ENCODE results near the gene BCL2L13.
"Not testable (repeated sequence)": the region's sequence is repeated elsewhere in the genome, so short reads cannot be mapped to it uniquely, and the experiment has no call there.

BCL2L13 gene

DNA sequence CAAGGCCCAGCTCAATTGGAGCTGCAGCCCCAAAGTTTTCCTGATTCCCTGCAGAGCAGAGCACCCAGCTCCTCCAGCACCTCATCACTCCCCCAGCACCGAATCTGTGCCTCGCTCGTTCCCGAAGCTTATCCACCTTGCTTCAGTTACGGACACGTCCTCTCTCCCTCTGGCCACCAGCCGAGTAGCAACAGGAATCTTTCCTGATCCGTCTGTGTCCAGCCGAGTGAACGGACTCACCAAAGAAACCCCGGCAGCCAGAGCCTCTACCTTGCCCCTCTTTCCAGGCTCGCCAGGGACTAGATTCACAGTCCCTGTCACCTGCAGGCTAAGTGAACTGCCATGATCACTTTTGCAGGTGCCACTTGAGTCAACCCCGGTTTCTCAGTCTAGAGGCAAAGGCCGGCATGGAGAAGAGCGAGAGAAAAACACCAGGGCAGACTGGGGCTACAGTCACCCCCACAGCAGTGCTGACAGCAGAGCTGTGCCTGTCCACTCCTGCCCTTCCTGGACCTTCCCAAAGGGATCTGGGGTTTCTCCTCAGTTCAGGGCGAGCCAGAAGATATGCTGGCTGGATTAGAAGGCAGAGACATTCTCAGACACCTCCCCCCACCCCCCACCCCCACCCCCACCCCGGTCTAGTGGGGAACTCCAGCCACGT lies 103.4 kb downstream of the BCL2L13 start:
- H3K4me3 Mint-ChIP-seq = no peak overlapping the region
- H3K4me1 Mint-ChIP-seq (ENCODE audit: low read depth) = peaks cover 5% of the 10 kb centered on the region
- H3K27ac Mint-ChIP-seq = no peak overlapping the region
- no peaks in the 10 kb centered on the region for H3K9me3 Mint-ChIP-seq (ENCODE audit: low read depth)
- H3K27me3 Mint-ChIP-seq = no peaks in the 10 kb centered on the region
- no peaks in the 10 kb centered on the region for H3K36me3 Mint-ChIP-seq

DNA sequence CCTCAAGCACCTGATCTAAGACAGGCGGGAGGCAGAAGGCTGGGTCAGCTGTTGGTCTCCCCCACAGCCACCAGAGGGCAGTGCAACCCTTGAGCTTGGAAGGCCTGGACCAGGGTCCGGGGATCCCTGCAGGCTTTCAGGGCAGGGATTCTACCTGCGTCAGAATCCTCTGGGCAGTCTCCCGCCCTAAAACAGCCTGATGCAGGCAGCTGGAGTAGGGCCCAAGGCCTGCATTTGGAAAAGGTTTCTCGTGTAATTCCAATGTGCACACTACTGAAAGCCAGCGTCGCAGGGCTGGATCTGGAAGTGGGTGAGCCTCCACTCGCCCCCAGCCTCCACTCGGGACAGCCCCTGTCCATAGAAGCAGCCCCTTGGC lies 104.0 kb downstream of the BCL2L13 start:
- Mint-ChIP-seq H3K36me3 (no peaks in the 10 kb centered on the region), H3K27ac (no peak overlapping the region), H3K4me3 (no peak overlapping the region)

DNA sequence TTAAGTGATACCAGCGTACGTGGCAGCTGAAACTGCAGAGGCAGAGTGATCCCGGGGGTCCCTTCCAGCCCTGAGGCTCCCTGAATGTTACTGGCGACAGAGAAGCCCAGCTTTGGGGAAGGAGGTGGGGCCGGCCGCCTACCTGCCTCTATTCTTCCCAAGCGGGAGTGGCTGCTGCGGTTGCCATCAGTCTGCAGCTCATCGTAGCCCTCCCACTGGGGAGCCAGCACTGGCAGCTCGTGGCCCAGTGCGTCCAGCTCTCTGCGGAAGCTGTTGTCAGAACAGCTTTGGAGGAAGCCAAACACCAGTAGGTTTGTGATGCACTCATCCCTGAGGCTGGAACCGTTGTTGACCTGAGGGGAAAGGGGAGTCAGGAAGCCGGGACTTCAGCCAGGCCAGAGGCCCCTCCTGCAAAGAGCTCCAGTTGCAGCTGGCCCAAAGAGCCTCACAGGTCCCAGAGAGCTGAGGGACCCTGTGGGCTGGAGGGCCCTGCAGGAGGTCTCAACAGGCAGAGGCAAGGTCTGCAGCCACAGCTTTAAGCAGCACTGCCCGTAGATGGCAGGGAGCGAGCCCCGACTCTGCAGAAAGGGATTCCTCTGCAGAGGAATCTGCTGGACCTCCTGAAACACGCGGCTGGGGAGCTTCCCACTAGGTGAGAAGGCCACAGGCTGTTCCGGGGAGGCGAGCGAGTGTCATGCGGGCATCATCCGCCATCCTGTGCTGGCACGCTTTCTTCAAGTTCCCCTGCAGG lies 105.3 kb downstream of the BCL2L13 start:
- no peaks in the 10 kb centered on the region for H3K36me3 Mint-ChIP-seq
- H3K27ac Mint-ChIP-seq = no peak overlapping the region
- no peaks in the 10 kb centered on the region for H3K27me3 Mint-ChIP-seq
- H3K9me3 Mint-ChIP-seq (ENCODE audit: low read depth) = no peaks in the 10 kb centered on the region
- H3K4me1 Mint-ChIP-seq (ENCODE audit: low read depth) = peaks cover 5% of the 10 kb centered on the region
- H3K4me3 Mint-ChIP-seq = no peak overlapping the region

More for the DNA sequence above, 104.0 kb downstream of the BCL2L13 start:
- Mint-ChIP-seq H3K4me1 (ENCODE audit: low read depth) (peaks cover 5% of the 10 kb centered on the region), H3K9me3 (ENCODE audit: low read depth) (no peaks in the 10 kb centered on the region), H3K27me3 (no peaks in the 10 kb centered on the region)

DNA sequence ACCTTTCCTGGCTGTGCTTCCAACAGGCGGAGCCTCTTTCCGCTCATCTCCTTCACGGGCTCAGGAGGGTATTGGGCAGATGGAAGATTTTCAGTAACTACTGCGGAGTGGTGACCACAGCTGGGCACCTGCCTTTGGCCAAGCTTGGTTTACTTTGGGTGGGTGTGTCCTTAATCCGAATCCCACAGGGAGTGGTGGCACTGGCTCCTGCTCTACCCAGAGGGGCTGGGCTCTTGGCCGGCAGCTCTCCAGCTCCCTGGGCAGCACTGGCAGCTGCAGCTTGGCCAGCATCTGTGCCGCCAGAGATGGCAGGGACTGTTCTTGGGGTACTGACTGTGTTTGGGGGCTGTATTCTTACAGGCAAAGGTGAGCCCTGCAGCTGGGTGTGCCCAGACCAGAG lies 105.9 kb downstream of the BCL2L13 start:
- H3K27ac Mint-ChIP-seq = no peak overlapping the region

DNA sequence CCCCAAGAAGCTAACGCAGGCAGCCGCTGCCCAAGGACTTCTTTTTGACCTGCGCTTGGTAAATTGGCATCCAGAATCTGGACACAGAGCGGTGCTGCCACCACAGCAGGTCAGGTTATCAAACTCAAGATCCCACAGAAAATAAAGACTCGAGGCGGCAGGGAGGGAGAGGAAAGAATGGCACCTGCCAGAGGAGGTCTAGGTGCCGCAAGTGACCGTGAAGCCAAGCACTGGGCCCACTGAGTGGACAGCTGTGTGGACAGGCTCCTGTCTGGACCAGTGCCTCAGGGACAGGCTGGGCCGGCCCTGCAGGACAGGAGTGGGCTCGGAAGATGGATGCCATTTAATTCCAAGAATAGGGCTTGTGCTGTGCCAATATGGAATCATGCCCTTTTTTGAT lies 108.4 kb downstream of the BCL2L13 start:
- Mint-ChIP-seq H3K4me3 (no peak overlapping the region), H3K27me3 (no peaks in the 10 kb centered on the region), H3K4me1 (ENCODE audit: low read depth) (peaks cover 6% of the 10 kb centered on the region), H3K36me3 (no peaks in the 10 kb centered on the region), H3K9me3 (ENCODE audit: low read depth) (no peaks in the 10 kb centered on the region), H3K27ac (no peak overlapping the region)

More for the DNA sequence above, 105.9 kb downstream of the BCL2L13 start:
- no peaks in the 10 kb centered on the region for H3K9me3 Mint-ChIP-seq (ENCODE audit: low read depth)
- no peak overlapping the region for H3K4me3 Mint-ChIP-seq
- no peaks in the 10 kb centered on the region for H3K27me3 Mint-ChIP-seq
- peaks cover 5% of the 10 kb centered on the region for H3K4me1 Mint-ChIP-seq (ENCODE audit: low read depth)
- H3K36me3 Mint-ChIP-seq = no peaks in the 10 kb centered on the region

DNA sequence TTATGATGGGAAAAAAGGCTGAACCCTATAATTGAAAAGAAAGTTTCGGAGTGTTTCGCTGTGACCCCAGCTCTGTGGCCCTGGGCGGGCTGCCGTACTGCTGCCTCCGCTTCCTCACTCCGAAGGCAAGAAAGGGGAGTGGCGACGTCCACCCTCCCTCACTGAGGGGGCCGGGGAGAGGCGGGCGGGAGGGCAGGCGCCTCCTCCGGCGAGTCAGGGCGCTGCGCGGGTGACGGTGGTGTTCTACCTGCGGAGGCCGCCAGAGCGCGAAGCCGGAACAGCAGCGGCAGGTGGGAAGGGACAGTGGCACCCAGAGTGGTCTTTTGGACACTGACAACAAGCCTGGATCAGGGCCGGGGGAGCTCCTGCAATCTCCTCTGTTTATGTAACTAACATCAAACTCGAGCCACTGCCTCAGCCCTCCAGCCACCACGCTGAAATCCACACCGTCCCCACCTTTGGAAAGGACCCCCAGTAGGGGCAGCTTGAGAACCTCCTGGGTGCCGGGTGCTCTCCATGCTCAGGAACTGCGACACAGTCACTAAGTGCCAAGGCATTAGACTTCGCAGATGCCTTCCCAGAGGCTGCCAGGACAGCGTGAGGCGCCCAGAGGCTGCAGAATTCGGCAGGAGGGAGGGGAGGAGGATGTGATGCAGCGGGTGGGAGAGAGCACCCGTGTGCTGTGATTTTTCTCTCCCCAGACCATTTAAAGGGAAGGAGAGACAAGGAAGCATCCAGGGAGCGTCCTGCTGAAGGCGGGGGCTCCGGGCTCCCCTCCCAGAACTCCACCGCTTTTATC lies 110.2 kb downstream of the BCL2L13 start:
- H3K4me3 Mint-ChIP-seq = no peak overlapping the region
- no peaks in the 10 kb centered on the region for H3K36me3 Mint-ChIP-seq
- no peaks in the 10 kb centered on the region for H3K9me3 Mint-ChIP-seq (ENCODE audit: low read depth)
- peaks cover 8% of the 10 kb centered on the region for H3K4me1 Mint-ChIP-seq (ENCODE audit: low read depth)
- no peaks in the 10 kb centered on the region for H3K27me3 Mint-ChIP-seq
- H3K27ac Mint-ChIP-seq = no peak overlapping the region

DNA sequence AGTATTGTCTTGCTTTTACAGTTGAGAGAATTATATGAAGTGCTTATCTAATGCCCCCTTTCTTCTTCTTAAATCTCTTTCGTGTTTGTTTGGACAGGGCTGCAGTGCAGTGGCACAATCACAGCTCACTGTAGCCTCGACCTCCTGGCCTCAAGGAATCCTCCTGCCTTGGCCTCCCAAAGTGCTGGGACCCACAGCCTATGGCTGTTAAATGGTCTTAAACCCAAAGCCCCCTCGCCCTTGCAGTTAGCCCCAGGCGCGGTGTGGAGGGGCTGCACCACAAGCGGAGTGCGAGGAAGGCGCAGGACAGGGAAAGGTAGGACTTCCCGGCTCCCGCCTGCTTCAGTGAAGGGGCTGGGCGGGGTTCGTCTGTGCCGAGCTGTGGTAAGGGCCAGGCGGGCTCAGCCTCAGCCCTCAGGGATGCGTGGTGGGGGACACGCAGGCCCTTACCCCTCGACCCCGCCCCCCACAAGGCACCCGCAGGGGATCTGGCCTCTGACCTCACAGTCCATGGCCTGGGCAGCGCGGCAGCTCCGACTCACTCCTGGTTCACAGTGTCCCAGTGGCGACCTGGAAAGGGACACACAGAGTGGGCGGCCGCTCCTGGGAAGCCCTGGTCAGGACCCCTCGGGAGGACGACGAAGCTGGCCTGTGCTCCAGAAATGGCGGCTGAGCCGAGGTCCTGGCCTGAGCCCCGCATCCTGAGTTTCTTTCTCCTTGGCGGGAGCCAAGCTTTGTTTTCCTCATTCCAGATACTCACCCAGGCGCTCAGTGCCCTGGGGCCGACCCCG lies 111.2 kb downstream of the BCL2L13 start:
- no peak overlapping the region for H3K4me3 Mint-ChIP-seq
- no peak overlapping the region for H3K27ac Mint-ChIP-seq
- no peaks in the 10 kb centered on the region for H3K36me3 Mint-ChIP-seq
- peaks cover 7% of the 10 kb centered on the region for H3K4me1 Mint-ChIP-seq (ENCODE audit: low read depth)
- no peaks in the 10 kb centered on the region for H3K9me3 Mint-ChIP-seq (ENCODE audit: low read depth)
- H3K27me3 Mint-ChIP-seq = no peaks in the 10 kb centered on the region

DNA sequence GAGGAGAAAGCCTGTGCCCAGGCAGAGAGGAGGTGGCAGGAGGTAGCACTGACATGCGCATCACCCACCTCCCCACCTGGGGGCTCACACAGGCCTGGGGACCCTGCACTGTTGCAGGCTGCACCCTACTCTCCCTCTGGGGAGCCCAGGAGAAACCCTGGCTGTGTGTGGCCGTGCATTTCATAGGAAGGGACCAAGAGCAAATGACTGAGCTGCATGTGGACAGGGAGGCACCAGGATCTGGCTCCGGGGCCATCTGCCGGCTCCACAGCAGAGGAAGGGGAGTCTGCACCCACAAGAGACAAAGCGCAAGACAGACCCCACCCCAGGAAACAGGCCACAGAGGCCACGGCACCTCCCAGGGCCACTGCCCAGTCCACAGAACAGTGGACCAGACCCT lies 113.0 kb downstream of the BCL2L13 start:
- H3K4me1 Mint-ChIP-seq (ENCODE audit: low read depth) = peaks cover 7% of the 10 kb centered on the region
- no peak overlapping the region for H3K4me3 Mint-ChIP-seq
- no peaks in the 10 kb centered on the region for H3K9me3 Mint-ChIP-seq (ENCODE audit: low read depth)
- no peaks in the 10 kb centered on the region for H3K36me3 Mint-ChIP-seq
- no peaks in the 10 kb centered on the region for H3K27me3 Mint-ChIP-seq
- no peak overlapping the region for H3K27ac Mint-ChIP-seq

DNA sequence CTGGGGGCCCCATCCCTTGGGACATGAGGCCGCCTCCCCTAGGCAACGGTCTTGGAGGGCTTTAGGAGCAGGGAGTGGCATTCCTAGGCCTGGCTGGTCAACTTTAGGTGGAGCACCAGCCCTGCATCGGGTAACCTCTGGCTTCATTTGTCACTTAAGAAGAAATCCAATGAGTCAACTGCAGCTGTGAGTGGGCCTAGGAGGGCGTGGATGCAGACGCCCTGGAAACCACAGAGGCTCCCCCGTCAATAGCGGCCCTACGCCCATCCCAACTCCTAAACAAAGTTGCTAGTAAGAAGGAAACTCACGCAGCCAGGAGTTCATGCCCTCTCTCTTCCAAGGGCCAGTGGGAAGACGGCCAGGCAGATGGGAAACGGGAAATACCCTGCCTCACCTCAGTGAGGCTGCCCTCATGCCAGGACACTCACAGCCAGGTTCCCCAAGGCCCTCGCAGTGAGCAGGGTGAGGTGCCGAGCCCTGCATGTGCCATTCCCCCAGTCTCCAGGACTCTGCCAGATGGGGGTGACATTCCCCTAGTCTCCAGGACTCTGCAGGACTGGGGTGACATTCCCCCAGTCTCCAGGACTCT lies 114.9 kb downstream of the BCL2L13 start:
- Mint-ChIP-seq H3K27me3 (no peaks in the 10 kb centered on the region), H3K4me1 (ENCODE audit: low read depth) (peaks cover 9% of the 10 kb centered on the region), H3K9me3 (ENCODE audit: low read depth) (no peaks in the 10 kb centered on the region), H3K4me3 (no peak overlapping the region), H3K36me3 (no peaks in the 10 kb centered on the region), H3K27ac (no peak overlapping the region)

DNA sequence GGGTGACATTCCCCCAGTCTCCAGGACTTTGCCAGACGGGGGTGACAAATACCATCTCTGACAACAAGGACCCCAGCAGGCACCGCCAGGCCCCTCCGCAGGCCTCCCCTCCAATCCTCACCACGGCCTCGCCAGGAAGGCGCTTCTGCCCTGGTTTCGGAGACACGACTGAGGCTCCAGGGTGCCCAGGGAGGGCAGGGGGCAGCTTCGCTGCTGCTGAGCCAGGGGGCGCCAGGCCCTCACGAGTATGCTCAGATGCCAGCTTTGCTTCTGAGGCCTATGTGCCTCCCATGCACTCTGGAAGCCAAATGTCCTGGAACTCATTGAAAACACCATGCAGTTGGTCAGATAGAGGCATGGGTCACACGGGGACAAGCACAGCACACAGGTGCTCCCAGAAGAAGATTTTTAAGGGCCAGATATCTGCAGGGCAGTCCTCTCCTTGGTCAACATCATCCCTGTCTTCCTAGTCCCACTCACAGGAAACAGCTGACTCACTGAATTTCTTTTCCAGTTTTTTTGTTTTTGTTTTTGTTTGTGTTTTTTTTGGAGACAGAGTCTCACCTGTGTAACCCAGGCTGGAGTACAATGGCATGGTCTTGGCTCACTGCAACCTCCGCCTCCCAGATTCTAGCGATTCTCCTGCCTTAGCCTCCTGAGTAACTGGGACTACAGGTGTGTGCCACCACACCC lies 115.8 kb downstream of the BCL2L13 start:
- Mint-ChIP-seq H3K9me3 (ENCODE audit: low read depth) (no peaks in the 10 kb centered on the region), H3K4me3 (no peak overlapping the region), H3K36me3 (no peaks in the 10 kb centered on the region), H3K27ac (no peak overlapping the region), H3K4me1 (ENCODE audit: low read depth) (peaks cover 11% of the 10 kb centered on the region), H3K27me3 (no peaks in the 10 kb centered on the region)

DNA sequence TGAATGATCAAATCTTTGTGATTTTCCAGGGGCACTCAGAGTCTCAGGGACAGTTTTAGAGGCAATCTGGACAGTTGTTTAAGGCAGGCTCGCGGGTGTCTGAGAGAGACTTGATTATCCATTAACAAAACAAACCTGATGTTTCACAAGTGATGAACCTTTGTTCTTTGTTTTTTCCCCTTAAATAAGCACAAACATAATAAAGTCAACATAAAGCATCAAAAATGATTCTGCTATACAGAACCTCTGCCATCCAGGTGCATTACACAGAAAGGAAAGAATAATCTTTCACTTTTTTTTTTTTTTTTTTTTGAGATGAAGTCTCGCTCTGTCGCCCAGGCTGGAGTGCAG lies 122.6 kb downstream of the BCL2L13 start:
- no peaks in the 10 kb centered on the region for H3K27me3 Mint-ChIP-seq
- no peak overlapping the region for H3K4me3 Mint-ChIP-seq
- H3K36me3 Mint-ChIP-seq = no peaks in the 10 kb centered on the region
- no peaks in the 10 kb centered on the region for H3K9me3 Mint-ChIP-seq (ENCODE audit: low read depth)
- peaks cover 37% of the 10 kb centered on the region for H3K4me1 Mint-ChIP-seq (ENCODE audit: low read depth)
- H3K27ac Mint-ChIP-seq = no peak overlapping the region

DNA sequence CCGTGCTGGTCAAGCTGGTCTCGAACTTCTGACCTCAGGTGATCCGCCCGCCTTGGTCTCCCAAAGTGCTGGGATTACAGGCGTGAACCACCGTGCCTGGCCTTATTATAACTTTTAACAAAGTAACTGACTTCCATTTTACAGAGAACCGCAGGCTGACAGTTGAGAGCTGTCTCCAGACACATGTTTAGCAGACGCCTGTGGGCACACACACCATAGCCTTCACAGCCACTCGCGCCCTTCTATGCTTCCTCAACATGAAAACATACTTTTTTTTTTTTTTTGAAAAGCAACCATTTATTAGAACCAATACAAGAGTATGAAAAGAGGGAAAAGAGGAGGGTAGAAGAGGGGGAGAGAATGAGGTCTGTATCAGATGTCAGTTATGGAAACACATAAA lies 124.9 kb downstream of the BCL2L13 start:
- H3K36me3 Mint-ChIP-seq; H3K9me3 Mint-ChIP-seq (ENCODE audit: low read depth); H3K4me3 Mint-ChIP-seq; H3K27ac Mint-ChIP-seq; H3K27me3 Mint-ChIP-seq: not testable (repeated sequence)
- H3K4me1 Mint-ChIP-seq (ENCODE audit: low read depth) = peaks cover 46% of the 10 kb centered on the region

DNA sequence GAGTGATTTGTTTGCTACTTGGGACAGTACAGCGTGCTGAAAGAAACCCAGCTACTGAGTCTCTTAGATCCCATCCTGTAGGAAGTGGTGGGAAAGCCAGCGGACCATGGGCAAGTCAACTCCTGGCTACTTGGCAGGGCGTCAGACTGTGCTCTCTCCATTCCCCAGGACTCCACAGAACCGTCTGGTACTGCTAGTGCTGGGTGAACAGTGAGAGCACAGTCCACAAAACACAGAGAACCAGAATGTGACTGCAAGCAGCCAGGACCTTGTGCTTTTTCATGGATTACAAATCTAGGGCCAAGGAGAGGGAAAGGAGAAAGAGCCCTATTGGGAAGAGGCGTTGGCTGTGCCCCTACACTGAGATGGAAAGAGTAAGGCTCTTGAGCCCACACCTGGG lies 125.5 kb downstream of the BCL2L13 start:
- H3K27ac Mint-ChIP-seq = no peak overlapping the region
- H3K4me3 Mint-ChIP-seq = no peak overlapping the region
- H3K27me3 Mint-ChIP-seq = no peaks in the 10 kb centered on the region
- H3K9me3 Mint-ChIP-seq (ENCODE audit: low read depth) = no peaks in the 10 kb centered on the region
- H3K36me3 Mint-ChIP-seq = no peaks in the 10 kb centered on the region
- H3K4me1 Mint-ChIP-seq (ENCODE audit: low read depth) = peaks cover 43% of the 10 kb centered on the region

DNA sequence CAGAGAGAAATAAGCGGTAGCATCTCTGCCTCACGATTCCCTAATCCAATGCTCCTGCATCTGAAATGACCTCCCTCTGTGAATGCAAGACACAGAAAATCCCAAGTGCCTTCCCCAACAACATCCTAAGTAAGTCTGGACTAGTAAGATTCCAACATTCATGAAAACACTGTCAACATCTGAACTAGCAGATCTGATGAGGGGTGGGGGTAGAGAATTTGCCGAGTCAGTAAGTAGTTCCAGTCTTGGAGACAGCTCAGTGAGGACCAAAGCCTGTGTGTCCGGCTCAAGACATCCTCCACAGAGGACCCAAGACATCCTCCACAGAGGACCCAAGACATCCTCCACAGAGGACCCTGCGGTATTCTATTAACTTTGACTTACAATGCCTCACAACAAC lies 126.3 kb downstream of the BCL2L13 start:
- H3K4me1 Mint-ChIP-seq (ENCODE audit: low read depth) = peaks cover 47% of the 10 kb centered on the region
- H3K36me3 Mint-ChIP-seq; H3K4me3 Mint-ChIP-seq; H3K27ac Mint-ChIP-seq; H3K9me3 Mint-ChIP-seq (ENCODE audit: low read depth); H3K27me3 Mint-ChIP-seq: not testable (repeated sequence)

All from activated naive CD8-positive, alpha-beta T cell (primary cell).